RWPE1 (cell line): ENCODE data around the gene NUDT3.
A peak's percentile ranks its signal among the peaks of the same experiment; 100 is the strongest.

Experiments used
- CTCF ChIA-PET: fragments of 350-600 bp; sonication (Branson Sonifier 250); formaldehyde crosslinking; extraction: SDS; loops from one replicate; lab custom pipeline; 2021; lab: Yijun Ruan, JAX
- POLR2A ChIA-PET: fragments of 400-600 bp; formaldehyde crosslinking; extraction: SDS; loops from one replicate; lab custom pipeline; 2020; ENCODE audit warnings: antibody characterized with exemption; ENCODE audit not compliant: low non-redundant PET; lab: Yijun Ruan, JAX
- DNase-seq: peaks from one replicate; pipeline ENCODE4 v3.0.0; 2012; ENCODE audit warnings: low spot score
- H3K27ac ChIP-seq: fragments of 450-650 bp; 2 replicates; pipeline ENCODE4 v1.5.1; 2017
- TF ChIP-seq, protein P1 (sequence below): fragments of 450-650 bp; conservative IDR thresholded peaks from 2 replicates; pipeline ENCODE4 v1.5.1; 2017; ENCODE audit warnings: low read depth, mild to moderate bottlenecking

NUDT3 gene

DNA sequence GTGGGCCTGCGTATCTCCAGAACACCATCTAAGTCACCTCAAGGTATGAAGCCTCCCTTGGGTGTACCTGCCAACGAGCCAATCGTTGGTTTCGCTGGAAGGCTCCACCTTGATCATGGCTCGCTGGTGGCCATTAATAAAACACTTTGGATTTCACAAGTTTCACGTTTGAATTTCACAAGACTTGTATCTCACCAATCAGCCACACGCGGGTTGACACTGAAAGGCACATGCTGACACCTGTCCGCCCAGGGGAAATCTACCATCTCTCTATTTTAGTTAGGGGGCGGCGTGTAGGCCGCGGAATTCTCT is 156.4 kb downstream of the NUDT3 start:
- CTCF ChIA-PET = interaction anchor here (0.6 to 1.4 kb wide), 4 partner anchors 39 to 1834 kb away, joined by 3 to 7 read pairs (median 5); no protein-coding TSS in a partner anchor
- TF ChIP-seq, protein P1, sequence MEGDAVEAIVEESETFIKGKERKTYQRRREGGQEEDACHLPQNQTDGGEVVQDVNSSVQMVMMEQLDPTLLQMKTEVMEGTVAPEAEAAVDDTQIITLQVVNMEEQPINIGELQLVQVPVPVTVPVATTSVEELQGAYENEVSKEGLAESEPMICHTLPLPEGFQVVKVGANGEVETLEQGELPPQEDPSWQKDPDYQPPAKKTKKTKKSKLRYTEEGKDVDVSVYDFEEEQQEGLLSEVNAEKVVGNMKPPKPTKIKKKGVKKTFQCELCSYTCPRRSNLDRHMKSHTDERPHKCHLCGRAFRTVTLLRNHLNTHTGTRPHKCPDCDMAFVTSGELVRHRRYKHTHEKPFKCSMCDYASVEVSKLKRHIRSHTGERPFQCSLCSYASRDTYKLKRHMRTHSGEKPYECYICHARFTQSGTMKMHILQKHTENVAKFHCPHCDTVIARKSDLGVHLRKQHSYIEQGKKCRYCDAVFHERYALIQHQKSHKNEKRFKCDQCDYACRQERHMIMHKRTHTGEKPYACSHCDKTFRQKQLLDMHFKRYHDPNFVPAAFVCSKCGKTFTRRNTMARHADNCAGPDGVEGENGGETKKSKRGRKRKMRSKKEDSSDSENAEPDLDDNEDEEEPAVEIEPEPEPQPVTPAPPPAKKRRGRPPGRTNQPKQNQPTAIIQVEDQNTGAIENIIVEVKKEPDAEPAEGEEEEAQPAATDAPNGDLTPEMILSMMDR = no peak
- H3K27ac ChIP-seq = peak overlapping the region; percentile 88
- POLR2A ChIA-PET = interaction anchor here (0.5 to 1.3 kb wide), 4 partner anchors 10 to 159 kb away, joined by 3 to 13 read pairs (median 4); no protein-coding TSS in a partner anchor
- no peak for DNase-seq

DNA sequence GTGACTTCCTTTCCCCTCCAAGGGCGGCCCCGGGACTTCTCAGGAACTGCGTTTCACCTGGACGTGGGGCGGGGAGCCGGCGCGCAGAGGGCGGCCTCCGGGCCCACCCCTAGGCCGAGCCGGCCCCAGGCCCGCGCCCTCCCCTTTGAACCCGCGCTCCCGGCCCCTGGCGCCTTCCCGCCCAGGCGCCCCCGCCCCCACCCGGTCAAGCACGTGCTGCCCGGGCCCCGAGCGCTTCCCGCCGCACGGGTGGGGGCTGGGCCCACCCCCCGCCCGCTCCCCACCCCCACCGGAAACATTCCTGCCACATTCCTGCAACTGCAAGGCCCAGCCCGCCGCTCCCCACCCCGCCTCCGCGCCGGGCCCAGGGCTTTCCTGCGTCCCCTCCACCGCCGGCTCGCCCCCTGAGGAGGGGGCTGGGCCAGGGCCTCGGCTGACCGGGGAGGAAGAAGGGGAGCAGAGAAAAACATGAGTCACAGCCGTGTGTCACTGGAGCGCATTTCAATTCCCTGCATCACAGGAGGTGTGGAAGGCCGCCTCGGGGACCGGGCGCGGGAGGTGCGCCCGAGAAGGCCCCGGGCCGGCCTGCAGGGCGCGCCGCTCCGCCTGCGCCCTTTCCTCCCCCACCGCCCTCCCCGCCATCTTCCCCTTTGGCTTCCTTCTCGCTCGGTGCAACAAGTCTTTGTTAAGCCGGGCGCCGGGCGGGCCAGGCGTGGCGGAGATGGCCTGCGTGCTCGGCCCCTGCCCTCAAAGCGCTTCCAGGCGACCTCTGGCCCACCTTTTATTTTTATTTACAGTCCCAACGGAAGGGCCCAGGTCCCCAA is 156.9 kb downstream of the NUDT3 start:
- ChIA-PET CTCF (interaction anchor here (0.6 to 1.1 kb wide), 2 partner anchors 39 to 1833 kb away, joined by 5 read pairs; no protein-coding TSS in a partner anchor), POLR2A (interaction anchor here (1.3 kb wide), 1 partner anchor 12 kb away, joined by 13 read pairs; no protein-coding TSS in a partner anchor)
- DNase-seq = peak; percentile 80
- peak overlapping the region; percentile 88 for H3K27ac ChIP-seq
- TF ChIP-seq, protein P1 = no peak

DNA sequence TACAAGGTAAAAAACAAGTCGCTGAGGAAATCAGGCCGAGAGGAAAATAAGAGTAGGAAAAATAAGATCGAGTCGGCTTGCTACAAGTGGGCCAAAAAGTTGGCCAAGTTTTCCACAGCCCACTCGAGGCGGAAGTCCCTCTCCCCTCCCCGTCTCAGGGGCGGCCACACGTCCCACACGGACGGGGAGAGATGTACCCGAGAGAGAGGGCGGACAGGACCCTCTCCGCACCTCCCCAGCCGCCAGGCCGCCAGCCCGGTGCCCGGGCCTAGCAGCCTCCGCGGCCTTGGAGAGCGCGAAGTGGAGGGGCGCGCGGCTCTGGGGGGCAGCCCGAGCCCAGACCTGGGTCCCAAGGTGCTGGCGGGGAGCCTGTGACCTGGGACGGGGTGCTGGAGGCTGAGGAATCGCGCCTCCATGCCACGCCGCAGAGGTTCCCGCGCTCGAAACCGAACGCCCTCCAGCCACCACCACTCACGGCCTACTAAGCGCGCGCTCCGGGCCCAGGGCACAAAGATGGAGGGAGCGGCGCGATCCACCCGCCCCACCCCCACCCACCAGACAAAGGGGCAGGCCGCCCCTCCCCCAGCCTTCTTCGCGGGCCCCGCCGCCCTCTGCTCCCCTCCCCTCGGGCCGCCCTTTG is 157.7 kb downstream of the NUDT3 start:
- POLR2A ChIA-PET = no interaction called here

DNA sequence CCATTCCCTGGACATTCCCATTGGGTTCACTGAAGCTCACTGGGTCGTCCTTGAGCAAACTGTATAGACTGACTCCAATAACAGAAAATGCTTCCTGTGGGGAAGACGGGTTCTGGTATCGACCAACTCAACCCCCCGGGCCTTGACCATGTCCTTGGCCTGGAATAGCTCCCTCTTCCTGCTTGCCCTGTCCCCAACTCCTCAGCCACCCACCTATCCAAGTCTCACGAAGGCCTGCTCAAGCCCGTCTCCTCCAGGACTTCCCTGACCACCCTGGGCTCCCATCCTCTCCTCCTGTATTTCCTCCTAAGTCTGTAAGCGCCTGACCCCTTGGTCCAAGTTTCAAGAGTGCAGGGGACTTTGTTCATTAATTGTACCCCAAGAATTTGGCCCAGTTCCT is 158.6 kb downstream of the NUDT3 start:
- CTCF ChIA-PET = interaction anchor here (0.6 kb wide), 1 partner anchor 181 kb away, joined by 5 read pairs; no protein-coding TSS in a partner anchor
- no peak for DNase-seq
- TF ChIP-seq, protein P1 = no peak
- peak overlapping the region; percentile 50 for H3K27ac ChIP-seq
- POLR2A ChIA-PET = no interaction called here

More for the DNA sequence above, 157.7 kb downstream of the NUDT3 start:
- CTCF ChIA-PET = interaction anchor here (0.7 kb wide), 1 partner anchor 39 kb away, joined by 3 read pairs; no protein-coding TSS in a partner anchor
- H3K27ac ChIP-seq = peak overlapping the region; percentile 88
- no peak for DNase-seq
- TF ChIP-seq, protein P1 = no peak

DNA sequence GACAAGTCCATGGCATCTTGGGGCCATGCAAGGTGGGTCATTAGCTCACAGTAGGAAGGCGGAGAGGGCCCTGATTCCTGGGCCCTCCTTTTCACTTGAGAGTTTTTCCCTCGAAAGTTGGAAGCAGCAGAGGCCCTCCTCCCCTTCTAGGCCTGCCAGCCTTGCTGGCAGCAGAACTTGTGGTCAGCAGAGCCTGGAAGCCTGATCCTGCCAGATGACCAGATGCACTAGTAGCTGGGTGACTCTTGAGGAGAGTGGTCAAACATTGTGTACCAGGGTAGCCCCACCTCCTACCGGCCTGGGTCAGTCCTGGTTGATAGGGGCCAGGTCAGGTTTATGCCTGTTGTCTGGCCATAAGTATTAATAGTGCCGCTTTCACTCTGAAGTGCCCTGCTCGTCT is 159.6 kb downstream of the NUDT3 start:
- H3K27ac ChIP-seq = peak overlapping the region; percentile 49
- POLR2A ChIA-PET = no interaction called here
- CTCF ChIA-PET = interaction anchor here (0.6 to 0.8 kb wide), 2 partner anchors 10 to 69 kb away, joined by 3 to 4 read pairs; no protein-coding TSS in a partner anchor
- DNase-seq = no peak
- TF ChIP-seq, protein P1 = no peak

DNA sequence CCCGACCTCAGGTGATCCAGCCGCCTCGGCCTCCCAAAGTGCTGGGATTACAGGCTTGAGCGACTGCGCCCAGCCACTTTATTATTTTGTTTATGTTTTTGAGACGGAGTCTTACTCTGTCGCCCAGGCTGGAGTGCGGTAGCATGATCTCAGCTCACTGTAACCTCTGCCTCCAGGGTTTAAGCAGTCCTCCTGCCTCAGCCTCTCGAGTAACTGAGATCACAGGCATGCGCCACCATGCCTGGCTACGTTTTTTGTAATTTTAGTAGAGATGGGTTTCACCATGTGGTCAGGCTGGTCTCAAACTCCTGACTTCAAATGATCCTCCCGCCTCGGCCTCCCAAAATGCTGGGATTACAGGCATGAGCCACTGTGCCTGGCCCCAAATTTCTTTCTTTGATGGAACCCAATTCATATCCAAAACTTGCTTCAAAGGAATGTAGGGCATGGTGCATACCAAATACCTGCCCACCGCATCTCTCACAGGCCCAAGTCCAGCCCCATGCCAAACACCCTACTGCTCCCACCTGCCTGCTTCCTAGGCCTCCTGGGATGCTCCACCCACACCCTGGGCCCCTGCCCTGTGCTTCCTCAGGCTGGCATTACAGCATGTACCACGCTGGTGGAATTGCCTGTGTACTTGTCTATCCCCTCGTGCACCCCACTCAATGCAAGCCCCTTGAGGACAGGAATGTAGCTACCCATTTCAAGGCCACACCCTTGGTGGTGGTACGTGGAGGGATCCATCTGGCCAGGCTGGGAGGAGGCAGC is 160.7 kb downstream of the NUDT3 start:
- POLR2A ChIA-PET = no interaction called here
- no peak for DNase-seq
- TF ChIP-seq, protein P1 = no peak
- no peak overlapping the region for H3K27ac ChIP-seq
- CTCF ChIA-PET = interaction anchor here (0.7 kb wide), 1 partner anchor 1319 kb away, joined by 3 read pairs; no protein-coding TSS in a partner anchor
